HG03045 (cell line): ENCODE measurements around the gene KRT39.
"Not testable (repeated sequence)": the region's sequence is repeated elsewhere in the genome, so short reads cannot be mapped to it uniquely, and the experiment has no call there.

Experiments used
- ATAC-seq: cut with Tn5 transposase; IDR thresholded peaks from one replicate; pipeline ENCODE4 v1.9.1; 2021; ENCODE audit warnings: mild to moderate bottlenecking, moderate library complexity; ENCODE audit not compliant: unreplicated experiment

KRT39 gene

DNA sequence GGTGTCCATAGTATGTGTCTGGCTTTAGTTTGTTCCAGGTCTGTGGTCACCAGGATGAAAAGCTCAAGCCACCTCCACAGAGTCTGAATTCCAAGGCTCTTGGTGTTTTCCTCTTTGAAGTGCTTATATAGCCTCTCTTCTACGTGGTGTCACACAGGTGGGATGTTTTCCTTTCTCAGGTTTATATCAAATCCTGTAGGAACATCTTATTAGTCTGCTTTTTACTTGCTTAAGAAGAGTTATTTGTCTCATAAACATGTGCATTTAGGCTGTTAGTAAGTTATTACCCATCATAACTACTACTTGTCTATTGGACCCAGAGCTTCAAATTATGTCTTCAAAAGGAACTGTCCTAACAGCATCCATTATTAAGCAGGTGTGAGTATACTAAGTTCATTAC lies at the start of gene KRT39:
TSS of gene KRT39 (minus strand) at position 101 of the 400 bp plus-strand sequence. CDS start at position 9, 92 bp downstream.
- no peak for ATAC-seq

DNA sequence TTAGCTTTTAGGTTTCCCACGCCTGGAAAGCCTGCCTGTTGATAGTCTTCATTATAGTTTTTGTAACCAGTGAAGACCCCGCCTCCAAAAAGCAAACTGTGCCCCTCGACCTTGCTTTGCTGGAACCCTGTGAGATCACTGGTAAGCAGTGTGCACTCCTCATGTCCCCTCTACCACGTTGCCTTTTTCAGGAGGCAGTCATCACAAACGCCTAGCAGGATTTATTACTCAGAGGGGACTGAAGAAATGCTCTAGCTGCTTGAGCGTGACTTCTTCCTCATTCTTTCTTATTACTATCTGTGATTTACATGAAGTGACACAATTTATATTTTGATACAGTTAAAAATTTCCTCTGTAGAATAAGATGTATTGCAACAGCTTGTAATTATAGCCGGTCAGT lies 48.7 kb upstream of the KRT39 start:
- no peak for ATAC-seq

DNA sequence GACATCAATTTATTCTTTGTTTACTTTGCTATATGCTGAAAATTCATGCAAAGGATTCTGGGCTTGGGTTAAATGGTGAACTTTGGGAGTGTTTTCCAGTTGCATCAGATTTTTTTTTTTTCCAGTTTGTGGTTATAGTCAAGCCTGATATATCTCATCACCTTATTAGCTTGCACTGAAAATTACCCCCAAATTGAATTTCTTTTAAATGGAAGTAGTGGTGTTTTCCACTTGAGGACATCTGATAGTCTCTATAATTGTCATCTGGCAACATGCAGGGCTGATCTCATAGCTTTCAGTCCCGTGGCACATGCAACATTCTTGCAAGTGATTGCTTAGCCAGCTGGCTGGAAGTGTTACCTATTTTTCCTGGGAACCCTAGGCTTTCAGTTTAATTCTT lies 46.9 kb upstream of the KRT39 start:
- no peak for ATAC-seq

DNA sequence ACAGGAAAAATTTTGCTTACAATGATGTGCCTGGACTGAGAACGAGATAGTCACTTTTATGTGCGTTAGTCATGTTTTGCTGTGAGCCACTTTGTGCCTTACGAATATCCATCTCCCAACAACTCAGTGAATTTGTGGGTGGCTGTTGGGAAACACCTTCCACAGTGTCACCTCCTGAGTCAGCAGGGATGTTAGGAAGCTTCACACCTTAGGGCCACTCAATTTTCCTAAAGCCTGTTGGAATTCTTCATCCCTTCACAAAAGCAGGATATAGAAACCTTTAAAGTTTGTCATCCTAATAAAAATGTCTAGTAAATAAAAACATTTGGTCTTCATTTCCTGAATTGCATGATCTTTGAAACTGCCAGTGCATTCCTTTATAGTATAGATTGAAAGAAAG lies 46.4 kb upstream of the KRT39 start:
- no peak for ATAC-seq

DNA sequence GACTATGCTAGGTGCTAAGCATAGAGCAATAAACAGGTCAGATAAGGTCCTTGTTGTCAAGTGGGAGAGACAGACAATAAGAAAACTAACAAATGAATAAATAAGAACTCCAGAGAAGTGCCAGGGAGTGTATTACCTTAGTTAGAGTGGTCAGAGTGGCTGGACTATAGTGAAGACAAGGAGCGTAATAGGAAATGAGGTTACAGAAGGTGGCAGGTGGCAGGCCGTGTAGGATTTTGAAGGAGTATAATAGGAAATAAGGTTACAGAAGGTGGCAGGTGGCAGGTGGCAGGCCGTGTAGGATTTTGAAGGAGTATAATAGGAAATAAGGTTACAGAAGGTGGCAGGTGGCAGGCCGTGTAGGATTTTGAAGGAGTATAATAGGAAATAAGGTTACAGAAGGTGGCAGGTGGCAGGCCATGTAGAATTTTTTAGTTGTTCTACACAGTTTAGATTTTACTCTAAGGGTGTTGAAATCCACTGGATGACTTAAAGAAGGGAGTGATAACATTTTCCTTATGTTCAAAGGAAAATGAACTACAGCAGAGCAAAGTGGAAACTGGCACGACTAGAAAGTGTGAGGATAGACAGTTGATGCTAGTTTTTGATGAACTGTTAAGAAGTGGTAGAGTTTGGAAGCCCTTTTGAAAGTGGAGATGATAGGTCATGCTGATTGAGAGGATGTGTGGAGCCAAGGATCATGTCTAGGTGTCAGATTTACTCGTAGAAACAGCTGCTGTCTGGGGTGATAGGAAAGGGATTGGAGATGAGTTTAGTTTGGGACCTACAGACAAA lies 45.8 kb upstream of the KRT39 start:
- no peak for ATAC-seq

DNA sequence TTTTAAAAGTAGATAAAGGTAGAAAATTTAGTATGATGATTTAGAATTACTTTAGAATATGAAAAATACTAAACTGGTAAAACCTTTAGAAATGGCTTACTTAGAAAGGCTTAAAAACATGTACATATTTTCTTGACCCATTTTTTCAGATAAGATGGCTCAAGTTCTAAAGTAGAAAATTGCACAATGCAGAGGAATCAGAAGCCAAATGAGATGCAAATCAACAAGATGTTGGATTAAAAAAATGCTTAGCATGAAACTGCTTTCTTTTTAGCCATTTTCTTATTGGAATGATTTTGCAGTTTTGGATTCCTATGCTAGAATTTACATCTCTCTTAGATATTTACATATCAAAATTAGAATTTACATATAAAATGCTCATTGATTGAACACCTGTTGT lies 43.7 kb upstream of the KRT39 start:
- ATAC-seq = no peak

DNA sequence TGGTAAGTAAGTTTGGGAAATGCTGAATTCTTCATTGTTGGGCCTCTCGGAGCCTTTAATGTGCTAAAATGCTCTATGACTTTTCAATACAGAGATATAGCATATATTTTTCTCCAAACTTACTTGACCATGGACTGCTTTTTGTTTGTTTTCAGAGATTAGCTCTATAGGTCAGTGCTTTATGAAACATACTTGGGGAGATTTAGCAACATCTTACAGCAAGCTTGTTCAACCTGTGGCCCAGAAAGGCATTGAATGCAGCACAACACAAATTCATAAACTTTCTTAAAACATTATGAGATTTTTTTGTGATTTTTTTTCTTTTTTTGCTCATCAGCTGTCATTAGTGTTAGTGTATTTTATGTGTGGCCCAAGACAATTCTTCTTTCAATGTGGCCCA lies 43.2 kb upstream of the KRT39 start:
- ATAC-seq = no peak

DNA sequence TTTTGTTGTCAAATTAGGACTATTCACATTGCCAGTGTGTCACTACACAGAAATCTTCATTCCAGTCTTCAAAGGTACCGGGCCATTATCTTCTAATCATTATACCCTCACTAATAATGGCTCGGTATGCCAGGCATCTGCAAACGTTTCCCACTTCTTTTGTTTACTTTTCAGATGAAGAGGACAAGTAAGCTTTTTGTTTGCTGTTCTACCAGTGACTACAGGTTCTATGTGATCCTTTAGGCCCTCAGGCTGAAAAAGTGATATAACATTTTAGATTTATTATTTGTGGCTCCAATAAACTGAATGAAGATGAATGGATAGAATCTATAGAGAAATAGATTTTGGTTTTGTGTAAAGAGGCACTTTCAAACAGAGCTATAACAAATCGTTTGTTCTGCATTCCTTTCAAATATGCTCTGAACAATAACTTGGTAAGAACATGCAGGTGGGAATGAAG lies 42.6 kb upstream of the KRT39 start:
- ATAC-seq = no peak

DNA sequence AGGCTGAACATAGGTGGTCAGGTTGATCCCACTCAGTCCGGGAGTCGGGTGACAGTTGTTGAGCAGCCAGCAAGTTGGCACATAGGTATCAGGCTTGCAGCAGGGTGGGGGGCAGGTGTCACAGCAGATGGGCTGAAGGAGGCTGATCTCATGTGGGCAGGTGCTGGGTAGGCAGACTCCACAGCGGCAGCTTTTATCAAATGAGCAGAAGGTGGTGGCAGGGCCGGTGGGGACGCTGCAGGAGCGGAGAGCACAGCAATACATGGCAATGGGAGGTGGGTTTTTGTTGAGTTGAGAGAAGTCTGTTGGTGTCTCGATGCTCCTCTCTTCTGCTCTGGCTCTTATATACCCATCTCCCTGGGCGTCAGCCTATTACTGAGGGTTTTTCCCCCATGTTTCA lies 42.1 kb upstream of the KRT39 start, which contains the start of gene KRTAP3-1:
TSS of gene KRTAP3-1 (minus strand) at position 318 of the 400 bp plus-strand sequence. CDS start at position 264, 54 bp downstream.
- no peak for ATAC-seq

DNA sequence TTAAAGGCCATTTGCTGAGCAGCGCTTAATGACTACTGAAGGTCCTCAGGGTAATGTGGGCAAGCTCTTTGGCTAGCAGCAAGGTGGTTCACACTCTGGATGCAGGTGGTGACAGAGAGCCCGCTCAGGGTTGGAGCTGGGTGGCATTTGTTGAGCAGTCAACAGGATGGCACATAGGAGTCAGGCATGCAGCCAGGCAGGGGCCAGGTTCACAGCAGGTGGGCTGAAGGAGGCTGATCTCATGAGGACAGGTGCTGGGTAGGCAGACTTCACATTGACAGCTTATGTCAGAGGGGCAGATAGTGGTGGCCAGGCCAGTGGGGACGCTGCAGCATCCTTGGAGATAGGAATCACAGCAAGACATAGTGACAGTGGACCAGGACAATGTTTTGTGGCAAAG lies 37.6 kb upstream of the KRT39 start:
- no peak for ATAC-seq

DNA sequence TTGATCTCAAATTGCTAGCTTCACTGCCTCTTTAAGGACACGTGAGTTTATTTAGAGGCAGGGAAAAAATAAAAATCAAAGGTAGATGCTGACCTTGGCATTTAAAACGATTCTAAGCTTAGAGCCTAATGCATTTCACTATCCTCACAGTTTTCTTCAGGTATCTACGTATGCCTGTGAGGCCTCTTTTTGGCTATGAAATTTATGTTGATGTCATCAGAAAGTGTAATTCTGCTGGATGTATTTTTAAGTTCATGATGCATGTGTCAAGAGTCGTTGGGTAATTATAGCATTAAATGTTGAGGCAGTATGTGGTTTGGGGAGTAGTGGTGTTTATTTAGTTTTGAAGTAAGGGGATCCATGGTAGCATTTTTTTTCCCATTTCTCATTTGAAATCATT lies 37.2 kb upstream of the KRT39 start:
- ATAC-seq = no peak

DNA sequence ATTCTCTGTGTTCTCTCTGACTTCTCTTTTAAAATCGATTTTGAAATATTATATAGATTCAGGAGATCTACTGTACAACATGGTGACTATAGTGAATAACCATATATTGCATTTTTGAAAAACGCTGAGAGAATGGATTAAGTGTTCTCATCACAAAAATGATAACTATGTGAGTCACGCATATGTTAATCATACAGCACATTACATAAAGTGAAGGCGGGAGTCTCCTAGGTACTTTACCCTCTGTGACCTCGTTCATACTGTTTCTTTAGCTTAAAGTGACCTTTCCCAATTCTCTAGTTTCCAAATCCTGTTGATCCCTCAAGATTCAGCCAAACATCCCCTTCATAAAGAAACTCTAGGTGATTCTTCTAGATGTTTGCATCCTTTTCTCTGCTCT lies 36.1 kb upstream of the KRT39 start:
- no peak for ATAC-seq

DNA sequence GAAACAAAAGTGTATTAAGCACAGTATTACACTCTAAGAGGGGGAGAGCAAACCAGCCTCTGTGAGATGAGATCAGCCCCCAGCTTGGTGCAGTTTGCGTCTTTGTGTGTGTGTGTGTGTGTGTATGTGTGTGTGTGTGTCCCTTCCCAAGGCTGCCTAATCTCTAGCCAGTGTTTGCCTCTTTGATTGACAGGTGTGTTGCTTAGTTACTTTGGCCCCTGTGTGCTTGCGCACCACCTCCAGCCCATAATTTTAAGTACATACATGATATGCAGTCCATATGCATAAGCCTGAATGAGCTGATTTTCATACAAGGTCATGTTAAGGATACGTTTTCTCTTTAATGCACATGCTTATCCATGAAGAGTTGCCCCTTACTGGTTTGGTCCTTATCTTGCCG lies 35.0 kb upstream of the KRT39 start:
- no peak for ATAC-seq

DNA sequence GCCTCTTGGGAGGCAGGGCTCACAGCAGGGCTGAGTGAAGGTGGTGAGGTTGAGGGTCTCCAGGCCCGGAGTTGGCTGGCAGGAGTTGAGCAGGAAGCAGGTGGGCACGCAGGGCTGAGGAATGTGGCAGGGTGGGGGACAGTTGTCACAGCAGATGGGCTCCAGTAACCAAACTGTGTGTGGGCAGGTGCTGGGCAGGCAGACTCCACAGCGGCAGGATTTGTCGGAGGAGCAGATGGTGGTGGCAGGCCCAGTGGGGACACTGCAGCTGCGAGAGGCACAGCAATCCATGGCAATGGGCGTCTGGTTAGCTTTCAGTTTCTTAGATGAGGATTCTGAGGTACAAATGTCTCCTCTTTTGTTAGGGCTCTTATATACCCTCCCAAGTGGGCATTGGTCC lies 32.8 kb upstream of the KRT39 start, which contains the start of gene KRTAP3-2:
TSS of gene KRTAP3-2 (minus strand) at position 344 of the 400 bp plus-strand sequence. CDS start at position 291, 53 bp downstream.
- ATAC-seq = not testable (repeated sequence)

DNA sequence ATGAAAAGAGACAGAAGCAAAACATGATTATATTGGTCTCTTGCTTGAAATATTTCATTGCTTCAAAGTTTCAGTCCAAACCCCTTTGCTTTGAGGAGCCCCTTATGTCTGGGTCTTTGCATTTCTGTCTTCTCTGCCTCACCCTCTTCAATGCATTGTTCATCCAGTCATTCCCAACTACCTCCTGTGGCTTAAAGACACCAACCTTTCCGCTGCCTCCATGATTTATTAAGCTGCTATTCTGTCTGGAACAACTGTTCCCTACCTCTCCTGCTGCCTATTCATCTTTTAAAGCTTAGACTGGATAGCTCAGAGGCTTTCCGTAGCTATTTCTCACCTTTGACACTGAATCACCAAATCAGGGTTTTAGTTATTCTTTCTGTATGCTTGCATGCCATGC lies 30.6 kb upstream of the KRT39 start:
- no peak for ATAC-seq

DNA sequence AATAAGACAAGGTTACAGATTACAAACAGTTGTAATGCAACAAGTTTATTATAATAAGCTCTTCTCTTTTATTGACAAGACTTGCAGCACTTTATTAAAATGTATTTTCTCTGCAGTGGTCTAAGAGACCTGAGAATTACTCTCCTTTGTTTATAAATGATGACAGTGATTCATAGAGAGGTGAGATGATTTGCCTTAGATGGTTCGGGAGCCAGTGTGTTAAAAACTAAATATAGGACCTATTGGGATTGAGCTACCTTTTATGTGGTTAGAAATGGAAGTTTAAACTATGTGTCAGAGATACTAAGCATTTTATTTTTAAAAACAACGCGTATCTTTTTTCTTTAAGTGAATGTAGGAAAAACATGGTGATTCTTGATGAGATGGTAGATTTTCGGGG lies 30.1 kb upstream of the KRT39 start:
- no peak for ATAC-seq

DNA sequence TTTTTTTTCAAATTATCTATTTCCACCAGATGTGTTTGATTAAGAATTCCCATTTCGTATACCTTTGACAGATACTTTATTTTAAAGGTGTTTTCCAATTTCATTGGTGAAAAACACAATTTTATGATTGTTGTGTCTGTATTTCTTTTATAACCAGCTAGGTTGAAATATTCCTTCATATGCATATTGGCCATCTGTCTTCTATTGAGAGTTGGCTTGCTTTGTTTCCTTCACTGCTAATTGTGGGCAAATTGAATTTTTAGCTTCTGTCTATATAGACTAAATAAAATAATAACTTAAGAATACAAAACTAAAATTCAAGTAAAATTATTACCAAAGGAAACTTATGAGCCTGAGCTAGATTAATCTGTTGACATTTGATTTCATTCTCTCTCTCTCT lies 28.4 kb upstream of the KRT39 start:
- ATAC-seq = no peak

DNA sequence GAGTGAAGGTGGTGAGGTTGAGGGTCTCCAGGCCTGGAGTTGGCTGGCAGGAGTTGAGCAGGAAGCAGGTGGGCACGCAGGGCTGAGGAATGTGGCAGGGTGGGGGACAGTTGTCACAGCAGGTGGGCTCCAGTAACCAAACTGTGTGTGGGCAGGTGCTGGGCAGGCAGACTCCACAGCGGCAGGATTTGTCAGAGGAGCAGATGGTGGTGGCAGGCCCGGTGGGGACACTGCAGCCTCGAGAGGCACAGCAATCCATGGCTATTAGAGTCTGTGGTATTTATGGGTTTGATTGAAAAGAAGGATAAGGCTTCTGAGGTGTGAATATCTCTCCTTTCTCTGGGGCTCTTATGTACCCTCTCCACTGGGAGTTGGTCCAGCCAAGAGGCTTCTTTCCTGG lies 27.1 kb upstream of the KRT39 start, which contains the start of gene KRTAP3-3:
TSS of gene KRTAP3-3 (minus strand) at position 326 of the 400 bp plus-strand sequence. CDS start at position 259, 67 bp downstream.
- ATAC-seq = no peak

DNA sequence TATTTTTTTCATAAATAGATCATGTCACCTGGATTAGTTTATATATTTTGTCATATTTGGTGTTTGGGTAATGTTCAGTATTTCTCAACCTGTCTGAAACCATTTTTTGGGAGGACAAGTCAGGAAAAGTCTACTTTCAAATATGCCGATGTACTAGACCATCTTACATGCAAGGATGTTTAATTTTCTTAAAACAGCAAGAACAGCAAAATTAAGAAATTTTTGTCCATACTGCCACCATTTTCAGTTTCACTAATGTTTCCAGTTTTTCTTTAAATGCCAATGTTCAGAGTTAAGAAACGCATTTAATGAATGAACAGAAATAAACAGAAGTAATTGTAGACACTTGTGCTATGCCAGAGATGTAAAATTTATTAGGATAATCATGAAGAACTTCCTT lies 26.3 kb upstream of the KRT39 start:
- ATAC-seq = no peak

DNA sequence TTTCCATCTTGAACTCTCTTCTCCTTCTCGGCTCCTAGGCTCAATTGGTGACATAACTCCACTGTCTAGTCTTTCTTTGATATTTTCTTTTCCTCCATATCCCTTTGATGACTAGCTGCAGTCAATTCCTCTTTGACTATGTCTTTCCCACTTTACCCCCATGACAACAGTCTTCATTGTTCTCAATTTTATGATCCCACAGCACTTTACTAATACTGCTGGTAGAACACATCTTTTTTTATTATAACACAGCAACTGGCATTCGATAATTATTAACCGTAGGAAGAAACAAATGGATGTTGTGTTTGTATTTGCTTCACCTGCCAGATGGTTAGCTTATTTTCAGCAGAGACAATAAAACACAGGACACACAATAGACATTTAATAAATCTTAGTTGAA lies 25.9 kb upstream of the KRT39 start:
- no peak for ATAC-seq

DNA sequence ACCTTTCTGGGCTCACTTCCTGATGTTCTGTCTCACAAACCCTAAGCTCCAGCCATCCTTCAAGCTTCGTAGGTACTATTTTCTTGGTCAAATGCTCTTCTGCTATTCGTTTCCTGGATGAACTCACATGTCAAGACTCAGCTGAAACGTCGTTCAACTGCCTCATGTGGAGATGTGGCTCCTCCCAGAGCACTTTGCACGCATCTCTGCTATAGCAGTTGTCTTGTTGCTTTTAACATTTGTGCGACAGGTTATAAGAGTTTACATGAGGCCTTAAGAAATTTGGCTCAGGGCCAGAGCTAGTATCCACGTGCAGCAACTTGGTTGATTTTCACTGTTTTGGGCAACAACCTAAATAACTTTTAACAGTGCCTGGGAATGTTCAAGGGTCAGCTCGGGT lies 20.2 kb upstream of the KRT39 start:
- no peak for ATAC-seq

DNA sequence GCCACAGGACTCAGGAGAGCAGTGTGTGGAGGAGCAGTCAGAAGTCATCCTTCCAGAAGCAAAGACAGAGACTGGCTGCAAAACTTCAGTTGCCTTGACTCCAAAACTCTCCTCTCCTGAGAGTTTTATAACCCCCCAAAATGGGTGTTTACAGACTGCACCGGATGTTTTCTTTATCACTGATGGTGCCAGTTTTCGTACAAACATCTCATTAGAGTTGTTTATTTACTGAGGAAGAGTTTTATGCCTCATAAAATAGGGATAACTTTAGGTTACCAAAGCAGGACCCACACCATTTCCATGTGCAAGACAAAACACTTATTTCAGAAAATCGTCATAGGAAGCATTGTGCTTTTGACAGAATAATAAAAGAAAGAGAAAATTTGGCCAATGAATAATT lies 17.5 kb upstream of the KRT39 start, which contains the start of gene KRT40:
TSS of gene KRT40 (minus strand) at position 101 of the 400 bp plus-strand sequence. CDS start at position 48, 53 bp downstream.
- no peak for ATAC-seq
